A673 (cell line): ENCODE measurements around the gene TCEA2. TPM values are rescaled to one million over a fixed set of nuclear protein-coding genes. Genes with fewer than 3 reads are reported as not detected.

ENCODE experiments used
- BruUV-seq: library from RNA; stranded (reverse); fragments of 400-500 nt; replicated peaks from 2 replicates; lab custom pipeline; 2021; lab: Mats Ljungman, UMichigan
- CTCF ChIA-PET: fragments of 300-600 bp; sonication (Branson Sonifier 250); formaldehyde crosslinking; loops from one replicate; lab custom pipeline; 2022; ENCODE audit warnings: antibody characterized with exemption; lab: Charles Lee
- POLR2A ChIA-PET: fragments of 300-600 bp; sonication (Branson Sonifier 250); formaldehyde crosslinking; loops from one replicate; lab custom pipeline; 2022; ENCODE audit warnings: antibody characterized with exemption; ENCODE audit not compliant: low non-redundant PET; lab: Charles Lee
- DNase-seq: peaks from one replicate; pipeline ENCODE4 v3.0.0-alpha.2; 2015; ENCODE audit warnings: low spot score
- H3K27ac ChIP-seq: fragments of 200-600 bp; sonication (generic); 2 replicates; pipeline ENCODE4 v1.5.1; 2016; ENCODE audit warnings: mixed run types, low read depth, mild to moderate bottlenecking, mixed read lengths, antibody characterized with exemption, low read length; ENCODE audit not compliant: poor library complexity, severe bottlenecking
- H3K27me3 ChIP-seq: fragments of 200-600 bp; sonication (generic); replicated peaks from 2 replicates; pipeline ENCODE4 v1.6.1; 2017; ENCODE audit warnings: mixed run types, low read depth, mild to moderate bottlenecking, mixed read lengths, antibody characterized with exemption, low read length; ENCODE audit not compliant: insufficient read depth, poor library complexity
- H3K36me3 ChIP-seq: fragments of 200-600 bp; sonication (generic); 2 replicates; pipeline ENCODE4 v1.6.1; 2016; ENCODE audit warnings: mixed run types, mild to moderate bottlenecking, mixed read lengths, antibody characterized with exemption, low read length; ENCODE audit not compliant: insufficient read depth, poor library complexity, severe bottlenecking
- H3K4me1 ChIP-seq: fragments of 200-600 bp; sonication (generic); 2 replicates; pipeline ENCODE4 v1.6.1; 2017; ENCODE audit warnings: mixed run types, mild to moderate bottlenecking, mixed read lengths, antibody characterized with exemption, low read length; ENCODE audit not compliant: insufficient read depth, poor library complexity, severe bottlenecking
- H3K4me3 ChIP-seq: fragments of 200-600 bp; sonication (generic); 2 replicates; pipeline ENCODE4 v1.5.1; 2016; ENCODE audit warnings: low read depth, mixed run types, mild to moderate bottlenecking, mixed read lengths, low read length; ENCODE audit not compliant: poor library complexity, severe bottlenecking
- H3K9me3 ChIP-seq: fragments of 200-600 bp; sonication (generic); 2 replicates; pipeline ENCODE4 v1.6.1; 2016; ENCODE audit warnings: mixed run types, low read depth, mild to moderate bottlenecking, mixed read lengths, antibody characterized with exemption, low read length; ENCODE audit not compliant: poor library complexity, severe bottlenecking
- CTCF ChIP-seq: fragments of 300-800, 200-600 bp; sonication (generic); conservative IDR thresholded peaks from 2 replicates; pipeline ENCODE4 v1.5.1; 2017; ENCODE audit warnings: low read depth, mild to moderate bottlenecking, antibody characterized with exemption, low read length, moderate library complexity, mixed read lengths
- EZH2 ChIP-seq: fragments of 200-600 bp; sonication (generic); IDR thresholded peaks from 2 replicates; pipeline ENCODE4 v1.6.1; 2017; ENCODE audit warnings: borderline replicate concordance, low read depth, mild to moderate bottlenecking, mixed read lengths, antibody characterized with exemption, low read length; ENCODE audit not compliant: poor library complexity, severe bottlenecking
- intact Hi-C: fragments of 100-400 bp; cut with micrococcal nuclease; formaldehyde crosslinking; loops from one replicate; pipeline ENCODE4 v1.10.0; 2022; ENCODE audit not compliant: unreplicated experiment
- total RNA-seq: library from RNA; stranded (reverse); gene quantifications from 2 replicates; pipeline ENCODE4 v1.2.3, GENCODE V29; 2021

Gene TCEA2
- total RNA-seq, 1 experiment from 2014 or later = 35.0 TPM

GRCh38 chr20:64092258-64093012, 29.4 kb downstream of the TCEA2 start:
- DNase-seq = no peak
- no peaks in the 10 kb centered on the region for H3K27me3 ChIP-seq
- CTCF ChIA-PET = interaction anchor here (0.6 kb wide), 1 partner anchor 10 kb away, joined by 10 read pairs; no protein-coding TSS in a partner anchor
- no peak overlapping the region for H3K27ac ChIP-seq
- no peaks in the 10 kb centered on the region for H3K36me3 ChIP-seq
- no TSS peak for BruUV-seq
- H3K4me3 ChIP-seq = no peak overlapping the region
- TF ChIP-seq EZH2 (no peak), CTCF (no peak)
- no peaks in the 10 kb centered on the region for H3K9me3 ChIP-seq
- intact Hi-C loops = no loop called here
- H3K4me1 ChIP-seq = no peaks in the 10 kb centered on the region
- POLR2A ChIA-PET = no interaction called here

- intact Hi-C loops = no loop called here
- CTCF ChIA-PET = no interaction called here
- no peaks in the 10 kb centered on the region for H3K9me3 ChIP-seq
- no peaks in the 10 kb centered on the region for H3K4me1 ChIP-seq
- DNase-seq = no peak
- no peaks in the 10 kb centered on the region for H3K36me3 ChIP-seq
- H3K27me3 ChIP-seq = no peaks in the 10 kb centered on the region
- H3K27ac ChIP-seq = no peak overlapping the region
- no TSS peak for BruUV-seq
- POLR2A ChIA-PET = no interaction called here
- H3K4me3 ChIP-seq = no peak overlapping the region
- TF ChIP-seq CTCF (no peak), EZH2 (no peak)
Measured at GRCh38 chr20:64093013-64093503, 30.1 kb downstream of the TCEA2 start.

GRCh38 chr20:64095455-64095854, 32.5 kb downstream of the TCEA2 start:
- Histone ChIP-seq H3K9me3 (no peaks in the 10 kb centered on the region), H3K4me1 (no peaks in the 10 kb centered on the region), H3K36me3 (no peaks in the 10 kb centered on the region), H3K4me3 (no peak overlapping the region), H3K27ac (no peak overlapping the region), H3K27me3 (no peaks in the 10 kb centered on the region)
- DNase-seq = no peak
- ChIA-PET CTCF (no interaction called here), POLR2A (no interaction called here)
- no TSS peak for BruUV-seq
- intact Hi-C loops = no loop called here
- TF ChIP-seq EZH2 = no peak
- no peak for TF ChIP-seq CTCF
